Ovary (tissue), 3 donors: ENCODE results near the gene ANAPC16.

Experiments
- EP300 ChIP-seq: sonication (generic); formaldehyde crosslinking; IDR thresholded peaks from one replicate; pipeline ENCODE4 v1.6.1; 2017; ENCODE audit warnings: antibody characterized with exemption
- POLR2A ChIP-seq: fragments of 450-650 bp; IDR thresholded peaks from one replicate; pipeline ENCODE4 v1.6.1; 2017; ENCODE audit warnings: antibody characterized with exemption, mild to moderate bottlenecking, moderate library complexity
- TF ChIP-seq, protein P1 (sequence below), 3 donors: fragments of 450-650 bp in 2 of 3; fragments of 200-600 bp in 1 of 3; IDR thresholded peaks; one replicate each; pipeline versions ENCODE4 v1.5.1 to v1.8.0; 2016 to 2022; ENCODE audit warnings: antibody characterized with exemption in 3 of 3, mild to moderate bottlenecking in 1 of 3
- donor health status: DM: no; HTN: no; CAD: no.

DNA sequence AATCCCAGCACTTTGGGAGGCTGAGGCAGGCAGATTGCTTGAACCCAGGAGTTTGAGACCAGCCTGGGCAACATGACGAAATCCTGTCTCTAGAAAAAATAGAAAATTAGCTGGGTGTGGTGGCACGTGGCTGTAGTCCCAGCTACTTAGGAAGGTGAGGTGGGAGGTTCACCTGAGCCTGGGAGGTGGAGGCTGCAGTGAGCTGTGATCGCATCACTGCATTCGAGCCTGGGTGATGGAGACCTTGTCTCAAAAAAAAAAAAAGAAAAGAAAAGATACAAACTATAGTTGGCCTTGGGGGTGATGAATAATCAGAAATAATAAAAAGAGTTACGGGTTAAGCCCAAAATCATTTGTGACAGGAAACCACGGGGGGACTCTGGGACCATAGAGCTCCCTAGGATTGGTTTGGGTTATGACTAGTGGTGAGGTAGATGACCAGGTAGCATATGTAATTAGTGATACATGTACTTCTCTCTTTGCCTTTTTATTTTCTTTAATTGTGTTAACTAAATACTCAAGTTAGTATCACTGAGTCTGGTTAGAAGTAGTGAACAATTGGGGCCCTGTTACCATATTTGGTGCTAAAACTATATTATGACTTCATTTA lies 10.7 kb downstream of the ANAPC16 start:
- TF ChIP-seq, protein P1, sequence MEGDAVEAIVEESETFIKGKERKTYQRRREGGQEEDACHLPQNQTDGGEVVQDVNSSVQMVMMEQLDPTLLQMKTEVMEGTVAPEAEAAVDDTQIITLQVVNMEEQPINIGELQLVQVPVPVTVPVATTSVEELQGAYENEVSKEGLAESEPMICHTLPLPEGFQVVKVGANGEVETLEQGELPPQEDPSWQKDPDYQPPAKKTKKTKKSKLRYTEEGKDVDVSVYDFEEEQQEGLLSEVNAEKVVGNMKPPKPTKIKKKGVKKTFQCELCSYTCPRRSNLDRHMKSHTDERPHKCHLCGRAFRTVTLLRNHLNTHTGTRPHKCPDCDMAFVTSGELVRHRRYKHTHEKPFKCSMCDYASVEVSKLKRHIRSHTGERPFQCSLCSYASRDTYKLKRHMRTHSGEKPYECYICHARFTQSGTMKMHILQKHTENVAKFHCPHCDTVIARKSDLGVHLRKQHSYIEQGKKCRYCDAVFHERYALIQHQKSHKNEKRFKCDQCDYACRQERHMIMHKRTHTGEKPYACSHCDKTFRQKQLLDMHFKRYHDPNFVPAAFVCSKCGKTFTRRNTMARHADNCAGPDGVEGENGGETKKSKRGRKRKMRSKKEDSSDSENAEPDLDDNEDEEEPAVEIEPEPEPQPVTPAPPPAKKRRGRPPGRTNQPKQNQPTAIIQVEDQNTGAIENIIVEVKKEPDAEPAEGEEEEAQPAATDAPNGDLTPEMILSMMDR (IDR thresholded peaks at IDR 0.05): no peak
- TF ChIP-seq POLR2A: no peak
- no peak for TF ChIP-seq EP300
